Uterus (tissue), 2 donors: ENCODE results near the gene TCHP.

Experiments used
- CTCF ChIP-seq, 4 experiments: fragments of 200-600 bp in 2 of 4; fragments of 450-650 bp in 2 of 4; sonication (generic) in 2 of 4; IDR thresholded peaks; one replicate each; pipeline ENCODE4 v1.5.1; 2016 to 2019; ENCODE audit warnings: antibody characterized with exemption in 4 of 4, mild to moderate bottlenecking in 2 of 4, moderate library complexity in 1 of 4
- POLR2A ChIP-seq, 2 donors: fragments of 450-650 bp; IDR thresholded peaks; one replicate each; pipeline ENCODE4 v1.6.1; 2016; ENCODE audit warnings: antibody characterized with exemption in 2 of 2, mild to moderate bottlenecking in 1 of 2, moderate library complexity in 1 of 2

GRCh38 chr12:109876406-109876805 lies 23.7 kb upstream of the TCHP start:
- TF ChIP-seq POLR2A (IDR thresholded peaks at IDR 0.05) = no peak
- no peak for TF ChIP-seq CTCF (IDR thresholded peaks at IDR 0.05)
